ENCODE results near the gene C15orf39.
A peak's percentile ranks its signal among the peaks of the same experiment; 100 is the strongest.

C15orf39 gene

GRCh38 chr15:75201616-75202250 lies at the start of gene C15orf39:
TSS of gene C15orf39 (plus strand) at chr15:75201882. CDS start at chr15:75206049, 4,167 bp downstream.
- peak within 1 kb of the TSS; percentile 91 for H3K4me3 ChIP-seq (ENCODE audit: low read depth, low read length)
- peak; percentile 60 for TF ChIP-seq CTCF (IDR thresholded peaks at IDR 0.05; ENCODE audit: low read depth, low read length)

- no peak for TF ChIP-seq CTCF (IDR thresholded peaks at IDR 0.05; ENCODE audit: low read depth, low read length)
- H3K4me3 ChIP-seq (ENCODE audit: low read depth, low read length): no peak overlapping the region
Observed at GRCh38 chr15:75152382-75153079, 49.2 kb upstream of the C15orf39 start.

GRCh38 chr15:75153087-75153486 lies 48.6 kb upstream of the C15orf39 start:
- TF ChIP-seq CTCF (IDR thresholded peaks at IDR 0.05; ENCODE audit: low read depth, low read length): no peak
- no peak overlapping the region for H3K4me3 ChIP-seq (ENCODE audit: low read depth, low read length)

GRCh38 chr15:75153565-75154276 lies 48.0 kb upstream of the C15orf39 start:
- TF ChIP-seq CTCF (IDR thresholded peaks at IDR 0.05; ENCODE audit: low read depth, low read length): no peak

GRCh38 chr15:75154461-75155062 lies 47.1 kb upstream of the C15orf39 start:
- no peak for TF ChIP-seq CTCF (IDR thresholded peaks at IDR 0.05; ENCODE audit: low read depth, low read length)

More at GRCh38 chr15:75153565-75154276, 48.0 kb upstream of the C15orf39 start:
- H3K4me3 ChIP-seq (ENCODE audit: low read depth, low read length): no peak overlapping the region

GRCh38 chr15:75156326-75157215 lies 45.1 kb upstream of the C15orf39 start:
- TF ChIP-seq CTCF (IDR thresholded peaks at IDR 0.05; ENCODE audit: low read depth, low read length): no peak
- no peak overlapping the region for H3K4me3 ChIP-seq (ENCODE audit: low read depth, low read length)

More at GRCh38 chr15:75154461-75155062, 47.1 kb upstream of the C15orf39 start:
- H3K4me3 ChIP-seq (ENCODE audit: low read depth, low read length): no peak overlapping the region

All from WI38 (cell line).